ENCODE data around the gene AGBL4.
"Not testable (repeated sequence)": the region's sequence is repeated elsewhere in the genome, so short reads cannot be mapped to it uniquely, and the experiment has no call there.

DNA sequence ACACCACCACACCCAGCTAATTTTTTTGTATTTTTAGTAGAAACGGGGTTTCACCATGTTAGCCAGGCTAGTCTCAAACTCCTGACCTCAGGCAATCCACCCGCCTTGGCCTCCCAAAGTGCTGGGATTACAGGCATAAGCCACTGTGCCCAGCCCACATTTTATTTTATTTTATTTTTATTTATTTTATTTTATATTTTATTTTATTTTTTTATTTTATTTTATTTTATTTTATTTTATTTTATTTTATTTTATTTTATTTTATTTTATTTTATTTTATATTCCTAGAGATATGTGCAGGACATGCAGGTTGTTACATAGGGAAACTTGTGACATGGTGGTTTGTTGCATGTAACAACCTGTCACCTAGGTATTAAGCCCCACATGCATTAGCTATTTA lies 721.4 kb downstream of the AGBL4 start:
- TF ChIP-seq POLR2AphosphoS5, POLR2A (IDR thresholded peaks at IDR 0.05; ENCODE audit: low read depth, low read length): not testable (repeated sequence)

Data from GM12892 (cell line).